HCT116 (cell line): ENCODE measurements around the gene CYBA.

ENCODE experiments used
- CBX3 ChIP-seq: IDR thresholded peaks from 2 replicates; pipeline ENCODE4 v1.6.1; 2012; ENCODE audit warnings: low read depth
- CEBPB ChIP-seq: IDR thresholded peaks from 2 replicates; pipeline ENCODE4 v1.6.1; 2012; ENCODE audit warnings: low read depth
- EGR1 ChIP-seq: IDR thresholded peaks from 2 replicates; pipeline ENCODE4 v1.6.1; 2012; ENCODE audit warnings: low read depth
- EZH2 ChIP-seq: fragments of 200-600 bp; sonication (generic); IDR thresholded peaks from 2 replicates; pipeline ENCODE4 v1.6.1; 2017; ENCODE audit warnings: antibody characterized with exemption, mixed run types
- MAX ChIP-seq: IDR thresholded peaks from 2 replicates; pipeline ENCODE4 v1.6.1; 2012
- POLR2A ChIP-seq: IDR thresholded peaks from 2 replicates; pipeline ENCODE4 v1.7.0; 2011; ENCODE audit warnings: borderline replicate concordance; ENCODE audit not compliant: insufficient read depth, insufficient read length; ENCODE audit errors: extremely low read depth
- POLR2AphosphoS5 ChIP-seq: IDR thresholded peaks from 2 replicates; pipeline ENCODE4 v1.6.1; 2011; ENCODE audit warnings: mild to moderate bottlenecking, low read depth, low read length, moderate library complexity
- RAD21 ChIP-seq: IDR thresholded peaks from 2 replicates; pipeline ENCODE4 v1.6.1; 2012; ENCODE audit warnings: low read depth, mild to moderate bottlenecking
- SP1 ChIP-seq: IDR thresholded peaks from 2 replicates; pipeline ENCODE4 v1.6.1; 2012; ENCODE audit warnings: low read depth
- TCF7L2 ChIP-seq: IDR thresholded peaks from 2 replicates; pipeline ENCODE4 v1.7.0; 2011; ENCODE audit warnings: borderline replicate concordance, inconsistent platforms; ENCODE audit not compliant: insufficient read depth, insufficient read length; ENCODE audit errors: extremely low read depth
- ZFX ChIP-seq: fragments of 450-650 bp; IDR thresholded peaks from 2 replicates; pipeline ENCODE4 v1.6.1; 2017
- TF ChIP-seq, protein P1 (sequence below), 3 experiments: fragments of 200-600 bp in 1 of 3; sonication (generic) in 1 of 3; IDR thresholded peaks in 2 of 3; conservative IDR thresholded peaks in 1 of 3; 2 replicates each; pipeline ENCODE4 v1.5.1; 2012 to 2017; ENCODE audit warnings: low read depth in 2 of 3, low read length in 2 of 3, antibody characterized with exemption in 1 of 3, borderline replicate concordance in 1 of 3, control low read depth in 1 of 3, mild to moderate bottlenecking in 1 of 3, mixed read lengths in 1 of 3, mixed run types in 1 of 3, moderate library complexity in 1 of 3; ENCODE audit not compliant: insufficient read depth in 1 of 3

DNA sequence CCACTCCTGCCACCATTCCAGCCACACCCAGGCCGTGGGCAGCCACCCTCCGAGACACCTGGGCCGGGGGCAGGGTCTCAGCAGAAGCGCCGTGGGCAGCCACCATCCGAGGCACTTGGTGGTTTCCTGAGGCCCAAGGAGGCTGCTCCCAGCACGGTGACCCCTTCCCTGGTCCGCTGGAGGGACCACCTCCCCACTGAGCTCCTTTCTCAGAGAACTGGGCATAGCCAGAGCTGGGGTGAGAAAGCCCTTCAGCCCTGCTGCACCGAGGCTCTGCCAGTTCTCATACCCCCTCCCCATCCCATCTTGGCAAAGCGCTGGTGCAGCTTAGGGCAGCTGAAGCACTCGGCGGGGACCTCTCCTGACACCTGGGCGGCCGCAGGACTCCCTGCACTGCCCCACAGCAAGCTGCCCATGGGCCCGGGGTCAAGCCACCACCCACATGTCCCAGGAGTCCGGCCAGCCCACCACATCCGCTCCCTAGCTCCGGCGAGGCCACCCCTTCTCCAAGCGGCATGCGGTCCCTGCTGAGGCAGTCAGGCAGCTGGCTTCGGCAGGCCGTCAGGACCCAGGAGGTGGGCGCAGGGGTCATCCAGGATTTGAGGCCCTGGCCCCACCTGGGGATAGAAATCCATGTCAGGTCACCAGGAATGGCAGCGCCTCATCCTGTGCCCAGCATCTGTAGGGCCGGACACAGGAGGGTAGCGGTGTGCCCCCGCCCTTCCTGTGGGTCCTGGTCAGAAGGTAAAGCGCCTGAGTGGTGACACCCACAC, 1.3 kb upstream of the CYBA start:
- TF ChIP-seq, protein P1, sequence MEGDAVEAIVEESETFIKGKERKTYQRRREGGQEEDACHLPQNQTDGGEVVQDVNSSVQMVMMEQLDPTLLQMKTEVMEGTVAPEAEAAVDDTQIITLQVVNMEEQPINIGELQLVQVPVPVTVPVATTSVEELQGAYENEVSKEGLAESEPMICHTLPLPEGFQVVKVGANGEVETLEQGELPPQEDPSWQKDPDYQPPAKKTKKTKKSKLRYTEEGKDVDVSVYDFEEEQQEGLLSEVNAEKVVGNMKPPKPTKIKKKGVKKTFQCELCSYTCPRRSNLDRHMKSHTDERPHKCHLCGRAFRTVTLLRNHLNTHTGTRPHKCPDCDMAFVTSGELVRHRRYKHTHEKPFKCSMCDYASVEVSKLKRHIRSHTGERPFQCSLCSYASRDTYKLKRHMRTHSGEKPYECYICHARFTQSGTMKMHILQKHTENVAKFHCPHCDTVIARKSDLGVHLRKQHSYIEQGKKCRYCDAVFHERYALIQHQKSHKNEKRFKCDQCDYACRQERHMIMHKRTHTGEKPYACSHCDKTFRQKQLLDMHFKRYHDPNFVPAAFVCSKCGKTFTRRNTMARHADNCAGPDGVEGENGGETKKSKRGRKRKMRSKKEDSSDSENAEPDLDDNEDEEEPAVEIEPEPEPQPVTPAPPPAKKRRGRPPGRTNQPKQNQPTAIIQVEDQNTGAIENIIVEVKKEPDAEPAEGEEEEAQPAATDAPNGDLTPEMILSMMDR (IDR thresholded peaks at IDR 0.05 in 2 of 3, conservative IDR thresholded peaks at IDR 0.05 in 1 of 3; ENCODE audit: borderline replicate concordance in 1 of 3, insufficient read depth in 1 of 3, low read depth in 2 of 3, low read length in 2 of 3): no peak
- TF ChIP-seq EGR1 (no peak), POLR2A (no peak), MAX (no peak), TCF7L2 (no peak), RAD21 (no peak), EZH2 (no peak), SP1 (no peak), POLR2AphosphoS5 (no peak), CEBPB (no peak), ZFX (no peak), CBX3 (no peak)
